Skin of body (tissue), 2 donors: Measurements from ENCODE around the gene RIC3. TPM values are rescaled to one million over a fixed set of nuclear protein-coding genes. Genes with fewer than 3 reads are reported as not detected.
A peak's percentile ranks its signal among the peaks of the same experiment; 100 is the strongest.

Experiments used
- DNase-seq: peaks from one replicate; lab custom pipeline; 2025; lab: John Stamatoyannopoulos, UW
- total RNA-seq: library from RNA; depleted of rRNA; stranded (reverse); fragments of >200 nt; gene quantifications from one replicate; pipeline ENCODE4 v1.2.3, GENCODE V29; 2014

RIC3 gene
- total RNA-seq, 1 donor from 2014 or later: 9.5 TPM

GRCh38 chr11:8090756-8091155 is 78.1 kb downstream of the RIC3 start:
- DNase-seq: no peak

GRCh38 chr11:8089791-8090510 is 78.9 kb downstream of the RIC3 start:
- DNase-seq: no peak

- no peak for DNase-seq
These were observed 81.1 kb downstream of the RIC3 start for GRCh38 chr11:8087756-8088155.

GRCh38 chr11:8087185-8087584 is 81.6 kb downstream of the RIC3 start:
- DNase-seq: no peak

GRCh38 chr11:8086571-8086970 is 82.3 kb downstream of the RIC3 start:
- no peak for DNase-seq

- no peak for DNase-seq
These were observed 82.8 kb downstream of the RIC3 start for GRCh38 chr11:8086001-8086479.

- DNase-seq: no peak
These were observed 83.7 kb downstream of the RIC3 start for GRCh38 chr11:8085011-8085645.

- no peak for DNase-seq
These were observed 84.5 kb downstream of the RIC3 start for GRCh38 chr11:8084352-8084751.

- no peak for DNase-seq
These were observed 84.9 kb downstream of the RIC3 start for GRCh38 chr11:8083871-8084281.

GRCh38 chr11:8083088-8083395 is 85.8 kb downstream of the RIC3 start:
- no peak for DNase-seq

GRCh38 chr11:8082391-8083087 is 86.3 kb downstream of the RIC3 start:
- DNase-seq: no peak

- DNase-seq: peak; percentile 16
These were observed 87.1 kb downstream of the RIC3 start for GRCh38 chr11:8081591-8082250.

- peak; percentile 16 for DNase-seq
These were observed 87.9 kb downstream of the RIC3 start, which contains the start of gene TUB for GRCh38 chr11:8080674-8081590. TSS of gene TUB (plus strand) at chr11:8081211. CDS start at chr11:8081511, 300 bp downstream.

GRCh38 chr11:8080069-8080670 is 88.7 kb downstream of the RIC3 start:
- DNase-seq: no peak

- DNase-seq: no peak
These were observed 89.6 kb downstream of the RIC3 start for GRCh38 chr11:8079111-8079675.

GRCh38 chr11:8075119-8075726 is 93.6 kb downstream of the RIC3 start:
- DNase-seq: no peak

GRCh38 chr11:8071616-8072581 is 96.9 kb downstream of the RIC3 start:
- no peak for DNase-seq

- peak; percentile 11 for DNase-seq
These were observed 98.3 kb downstream of the RIC3 start for GRCh38 chr11:8070417-8071115.
